Measurements from ENCODE around the gene ANO3.

ANO3 gene

DNA sequence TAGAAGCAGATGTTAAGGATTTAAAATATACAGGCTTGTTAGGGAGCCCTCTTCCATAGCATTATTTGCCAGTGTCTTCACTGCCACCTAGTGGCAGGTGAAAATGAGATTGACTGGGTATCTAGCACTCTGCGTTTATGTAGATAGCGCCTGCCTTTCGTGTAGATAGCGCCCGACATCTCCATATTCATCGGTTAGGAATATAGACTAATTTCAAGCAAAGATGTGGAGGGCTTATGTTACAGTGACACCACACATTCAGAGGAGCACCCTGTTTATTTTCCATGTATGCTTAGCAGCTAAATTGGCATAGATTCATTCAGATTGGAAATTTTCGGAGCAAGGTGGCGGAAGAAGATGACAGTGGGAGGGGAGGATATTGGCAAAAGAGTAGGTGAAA lies 318.0 kb downstream of the ANO3 start:
- no peak for DNase-seq

DNA sequence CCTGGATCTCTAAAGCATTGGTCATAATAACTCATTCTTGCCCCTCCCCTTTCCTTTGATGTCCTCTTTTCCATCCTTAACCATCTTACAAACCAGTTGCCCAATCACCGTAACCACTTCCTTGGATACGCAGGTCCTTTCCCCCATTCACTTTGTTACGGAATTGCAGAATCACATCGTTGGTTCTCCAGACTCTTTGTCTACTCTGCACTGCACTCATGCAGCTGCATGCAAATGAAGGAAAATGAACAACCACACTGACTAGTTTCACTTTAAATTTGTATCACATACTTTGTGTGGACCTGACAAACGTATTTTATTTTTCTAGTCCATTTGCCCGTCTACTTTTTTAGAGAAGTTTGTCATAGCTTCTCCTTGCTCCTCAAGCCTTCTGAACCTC lies 320.0 kb downstream of the ANO3 start:
- DNase-seq: no peak

DNA sequence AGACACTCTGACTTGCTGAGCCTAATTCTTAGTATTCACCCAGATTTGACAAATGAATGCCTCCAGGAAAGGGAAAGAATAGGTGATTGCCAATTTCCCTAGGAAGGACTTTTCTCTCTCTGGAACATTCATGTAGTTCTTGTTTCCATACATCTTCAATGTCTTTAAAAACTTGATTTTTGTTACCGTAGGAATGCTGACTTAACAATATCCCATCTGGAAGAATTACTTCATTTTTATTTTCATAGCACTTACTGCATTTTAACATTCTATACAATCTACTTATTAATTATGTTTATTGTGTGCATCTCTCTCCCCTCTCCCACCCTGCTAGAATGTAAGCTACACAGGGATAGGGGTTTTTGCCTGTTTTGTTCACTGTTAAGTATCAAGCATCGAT lies 323.4 kb downstream of the ANO3 start:
- DNase-seq: no peak

DNA sequence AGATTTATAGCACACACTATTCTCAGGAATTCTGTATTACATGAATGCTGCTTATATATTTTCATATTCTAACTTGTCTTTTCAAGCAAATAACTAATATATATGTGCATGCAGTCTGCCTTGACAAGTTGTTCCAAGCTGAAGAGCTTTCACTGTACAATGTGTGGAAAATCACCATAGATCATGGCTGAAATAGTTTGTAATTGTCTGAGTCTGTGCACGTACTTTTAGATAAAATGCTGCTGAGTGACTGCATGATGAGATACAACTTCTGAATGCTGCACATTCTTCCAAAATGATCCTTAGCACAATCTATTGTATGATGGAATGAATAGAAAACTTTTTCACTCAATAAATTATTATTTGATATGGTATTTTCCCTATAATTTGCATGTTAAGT lies 331.0 kb downstream of the ANO3 start:
- no peak for DNase-seq

DNA sequence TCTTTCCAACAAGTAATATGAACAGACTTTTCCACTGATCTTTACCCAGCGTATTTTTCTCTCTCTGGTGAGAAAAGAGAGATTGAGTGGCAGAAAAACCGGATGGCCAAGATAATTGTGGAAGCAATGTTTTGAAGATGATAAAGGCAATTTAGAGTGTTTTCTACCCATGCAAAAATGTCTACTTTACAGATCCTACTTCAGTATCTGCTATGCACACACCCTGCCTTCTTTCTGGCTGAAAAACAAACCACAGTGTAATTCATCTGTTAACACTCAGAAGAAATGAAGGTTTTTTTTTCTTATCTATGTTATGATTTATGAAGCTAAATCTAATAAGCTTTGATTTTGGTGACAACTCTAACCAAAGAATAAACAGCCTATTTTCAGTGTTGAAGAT lies 333.1 kb downstream of the ANO3 start:
- DNase-seq: no peak

DNA sequence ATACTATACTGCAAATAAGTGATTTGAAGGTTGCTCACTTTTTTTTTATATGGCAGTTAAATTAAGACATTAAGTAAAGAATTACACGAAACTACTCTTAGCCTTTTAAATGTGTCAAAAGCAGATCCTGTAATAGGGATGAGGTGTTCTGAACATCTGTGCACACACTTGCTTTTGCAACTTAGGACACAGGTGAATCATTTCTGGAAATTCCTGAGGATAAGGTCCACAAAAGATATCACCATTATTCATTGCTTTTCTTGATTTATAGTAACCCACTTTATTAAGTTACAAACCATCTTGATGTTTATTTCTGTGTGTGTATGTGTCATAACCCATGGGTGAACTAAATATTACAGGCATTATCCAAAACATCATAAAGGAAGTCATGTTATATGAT lies 334.0 kb downstream of the ANO3 start:
- no peak for DNase-seq

DNA sequence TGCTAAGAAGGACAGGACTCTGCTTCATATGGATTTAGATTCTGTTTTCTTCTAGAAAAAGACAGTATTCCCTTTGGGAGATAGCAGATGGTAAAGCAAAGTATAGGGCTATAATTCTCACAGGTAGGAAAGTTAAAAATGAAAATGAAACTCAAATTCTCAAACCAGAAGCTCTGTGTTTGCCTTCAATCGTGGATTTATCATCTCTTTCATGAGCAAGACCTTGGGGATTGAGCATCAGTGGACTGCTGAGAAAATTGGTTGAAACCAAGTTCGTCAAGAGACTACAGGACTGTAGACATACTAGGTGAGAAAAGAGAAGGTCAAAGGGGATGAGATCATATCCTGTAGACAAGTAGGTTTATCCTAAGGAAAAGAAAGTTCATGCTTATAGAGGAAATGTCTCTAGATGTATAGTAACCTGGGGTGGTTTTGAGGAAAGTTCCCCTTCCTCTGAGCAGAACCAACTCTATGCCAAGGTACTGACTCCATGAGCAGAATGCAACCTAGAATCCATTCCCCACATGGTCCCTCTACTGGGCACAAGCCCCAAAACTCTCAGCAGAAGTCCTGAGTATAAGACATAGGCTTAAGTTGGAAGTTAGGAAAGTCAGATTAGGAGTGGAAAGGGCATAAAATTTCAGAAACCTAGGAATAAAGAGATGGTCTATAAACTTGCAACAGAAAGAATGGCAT lies 343.5 kb downstream of the ANO3 start:
- no peak for DNase-seq

DNA sequence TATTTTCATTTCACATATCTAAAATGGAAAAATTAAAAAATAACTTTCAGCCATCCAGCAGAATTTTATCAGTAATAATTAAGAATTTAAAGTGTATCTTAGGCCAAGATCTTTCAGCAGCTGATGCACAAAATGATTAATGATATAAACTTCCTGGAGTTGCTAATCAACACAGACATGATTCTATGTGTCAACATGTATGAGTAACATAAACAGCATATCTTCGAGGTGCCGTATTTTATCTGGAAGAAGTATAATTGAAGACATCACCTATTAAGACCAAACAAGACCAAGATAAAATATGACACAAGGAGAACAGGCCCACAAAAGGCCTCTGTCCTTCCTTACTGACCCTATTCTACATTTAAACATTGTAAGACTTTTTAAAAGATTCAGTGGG lies 344.7 kb downstream of the ANO3 start:
- DNase-seq: no peak

DNA sequence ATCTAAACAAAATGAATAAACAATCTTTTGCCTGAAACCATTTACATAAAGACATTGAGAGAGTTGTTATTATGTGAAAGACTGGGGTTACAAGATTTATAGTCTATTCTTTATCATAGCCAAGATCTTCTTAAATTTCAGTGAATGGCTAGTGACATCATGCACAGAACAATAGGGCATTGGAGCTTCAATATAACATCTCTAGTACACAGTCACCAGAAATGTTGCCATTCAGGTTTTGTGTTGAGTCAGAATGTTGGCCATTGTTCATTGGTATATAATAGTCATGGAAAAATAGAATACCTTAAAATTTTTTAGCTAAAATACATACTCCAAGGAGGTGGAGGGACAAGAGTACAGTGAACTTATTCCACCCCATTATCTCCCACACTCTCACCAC lies 345.6 kb downstream of the ANO3 start:
- no peak for DNase-seq

DNA sequence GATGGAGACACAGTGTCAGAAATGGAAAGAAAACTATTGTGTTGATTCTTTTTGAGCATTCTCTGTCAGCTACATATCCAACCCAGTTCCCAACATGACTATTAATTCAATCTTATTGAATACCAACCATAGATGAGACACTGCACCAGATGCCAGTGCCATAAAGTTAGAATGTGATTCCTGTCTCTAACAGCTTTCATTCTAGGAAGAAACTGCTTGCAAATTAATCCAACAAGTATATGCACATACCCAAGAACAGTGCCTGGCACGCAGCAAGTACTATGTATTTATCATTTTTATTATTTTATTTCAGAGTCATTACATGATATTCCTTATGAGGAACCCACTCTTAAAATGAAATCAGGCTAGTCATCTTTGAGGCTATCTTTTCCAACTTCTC lies 355.4 kb downstream of the ANO3 start:
- no peak for DNase-seq

DNA sequence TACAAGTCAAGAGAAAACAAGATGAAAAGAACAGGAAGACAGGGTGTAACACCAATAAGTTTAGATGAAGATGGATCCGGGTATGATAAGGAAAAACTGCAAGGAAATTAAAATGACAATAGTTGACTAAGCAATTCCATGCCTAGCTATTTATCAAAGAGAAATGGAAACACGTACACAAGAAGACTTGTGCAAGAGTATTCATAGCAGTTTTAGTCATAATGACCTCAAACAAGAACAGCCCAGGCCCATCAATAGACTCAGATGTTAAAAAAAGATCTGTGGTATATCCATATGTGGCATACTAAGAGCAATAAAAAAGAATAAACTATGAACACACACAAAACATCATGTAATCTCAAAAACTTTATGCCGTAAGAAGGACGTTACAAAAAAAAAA lies 356.8 kb downstream of the ANO3 start:
- no peak for DNase-seq

DNA sequence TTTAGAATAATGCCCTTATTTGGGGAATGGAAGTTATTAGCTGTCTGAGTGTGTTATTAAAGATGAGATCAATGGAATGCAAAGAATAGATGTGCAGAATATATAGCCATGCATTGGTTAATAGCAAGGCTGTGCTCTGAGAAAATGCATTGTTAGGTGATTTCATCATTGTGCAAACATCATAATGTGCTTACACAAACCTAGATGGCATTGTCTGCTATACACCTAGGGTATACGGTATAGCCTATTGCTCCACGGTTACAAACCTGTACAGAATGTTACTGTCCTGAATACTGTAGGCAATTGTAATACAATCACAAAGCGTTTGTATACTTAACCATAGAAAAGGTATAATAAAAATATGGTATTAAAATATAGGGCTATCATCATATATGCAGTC lies 364.4 kb downstream of the ANO3 start:
- no peak for DNase-seq

DNA sequence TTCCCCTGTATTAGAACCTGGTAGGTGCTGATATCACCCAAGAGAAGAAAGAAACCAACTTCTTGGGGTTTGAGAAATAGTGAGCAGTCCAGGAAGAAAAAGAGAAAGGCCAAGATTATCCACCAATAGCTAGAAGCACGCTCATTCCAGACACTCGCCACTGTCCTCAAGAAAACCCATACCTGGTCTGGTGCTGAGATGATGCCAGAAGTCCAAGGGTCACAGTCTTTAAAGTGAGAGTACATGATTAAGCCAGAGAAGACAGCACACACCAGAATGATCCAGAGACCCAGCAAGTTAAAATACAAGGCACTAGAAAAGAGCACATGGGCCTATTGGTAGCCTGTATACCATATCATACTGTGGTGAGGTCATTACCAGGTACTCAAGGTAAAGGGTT lies 366.3 kb downstream of the ANO3 start:
- DNase-seq: no peak

DNA sequence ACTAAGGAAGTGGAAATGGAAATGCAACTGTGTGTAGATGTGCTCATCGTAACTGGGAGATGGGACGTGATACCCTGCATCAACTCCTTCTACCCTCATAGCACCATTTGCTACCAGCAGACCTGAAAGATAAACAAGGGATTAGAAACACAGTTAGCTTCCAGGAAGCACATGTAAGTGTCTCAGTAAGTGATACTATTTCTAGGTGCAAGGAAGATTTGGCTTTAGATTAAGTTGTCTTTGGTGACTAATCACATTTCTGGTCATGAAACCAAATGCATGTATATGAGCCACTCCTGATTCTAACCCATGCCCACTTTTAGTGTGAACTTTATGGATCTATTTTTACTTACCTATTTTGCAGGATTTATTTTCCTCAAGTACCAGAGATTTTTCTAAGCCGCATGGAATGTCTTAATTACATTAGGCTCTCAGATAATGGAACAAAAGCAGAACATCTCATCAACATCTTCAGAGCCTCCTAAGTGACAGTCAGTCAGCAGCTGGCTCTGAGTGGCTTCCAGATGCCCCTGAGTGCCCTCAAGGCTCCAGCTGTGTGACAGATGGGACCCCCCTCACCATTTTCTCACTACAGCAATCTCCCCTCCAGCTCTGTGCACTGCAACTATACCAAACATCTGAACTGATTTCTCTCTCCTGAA lies 368.8 kb downstream of the ANO3 start:
- no peak for DNase-seq

DNA sequence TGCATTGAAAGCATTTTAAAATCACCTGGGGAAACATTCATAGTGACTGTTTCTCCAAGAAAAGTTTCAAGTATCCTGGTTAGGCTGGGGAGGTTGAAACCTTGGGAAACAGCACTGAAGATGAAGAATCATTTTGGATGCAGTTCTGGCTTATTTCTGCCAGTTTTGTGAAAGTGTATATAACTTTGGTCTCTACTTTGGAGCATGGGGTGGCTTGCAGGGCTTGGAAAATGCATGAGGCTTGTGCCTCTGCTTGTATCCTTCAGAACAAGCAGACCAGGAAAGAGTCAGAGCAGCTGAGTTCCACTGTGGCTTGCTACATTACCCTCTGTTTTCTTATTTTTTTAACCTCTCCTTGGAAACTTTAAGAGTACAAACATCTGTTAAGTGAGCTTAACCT lies 370.5 kb downstream of the ANO3 start:
- DNase-seq: no peak

DNA sequence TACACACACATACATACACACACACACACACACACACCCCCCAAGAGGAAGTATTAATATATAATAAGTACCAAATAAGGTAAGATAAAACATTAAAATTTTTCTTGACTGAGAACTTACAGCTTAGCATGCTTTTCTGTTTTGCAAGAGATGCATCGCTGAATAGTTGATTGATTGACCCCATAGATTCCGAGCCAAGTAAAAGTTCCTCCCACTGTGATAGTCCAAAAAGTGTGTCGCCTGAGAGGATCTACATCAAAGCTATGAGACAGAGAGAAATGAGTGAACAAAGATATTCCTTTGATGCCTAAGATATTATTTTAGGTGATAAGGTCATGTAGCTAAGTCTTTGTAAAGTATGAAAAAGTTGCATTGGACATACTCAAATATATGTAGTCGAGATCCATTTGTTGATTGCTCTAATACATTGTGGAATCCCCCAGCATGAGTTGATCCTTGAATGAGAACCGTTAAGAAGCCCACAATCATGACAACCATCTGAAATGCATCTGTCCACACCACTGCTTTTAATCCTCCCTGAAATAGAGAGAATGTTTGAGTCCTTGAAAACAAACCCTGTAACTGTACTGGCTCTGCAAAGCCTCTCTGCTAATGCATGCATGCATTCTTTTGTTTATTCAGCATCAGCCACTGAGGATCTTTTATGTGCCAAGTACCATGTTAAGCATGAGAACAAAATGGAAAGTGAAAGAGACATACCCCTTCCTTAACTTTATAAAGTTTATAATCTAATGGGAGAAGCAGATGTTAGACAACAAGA lies 371.7 kb downstream of the ANO3 start:
- DNase-seq: no peak

DNA sequence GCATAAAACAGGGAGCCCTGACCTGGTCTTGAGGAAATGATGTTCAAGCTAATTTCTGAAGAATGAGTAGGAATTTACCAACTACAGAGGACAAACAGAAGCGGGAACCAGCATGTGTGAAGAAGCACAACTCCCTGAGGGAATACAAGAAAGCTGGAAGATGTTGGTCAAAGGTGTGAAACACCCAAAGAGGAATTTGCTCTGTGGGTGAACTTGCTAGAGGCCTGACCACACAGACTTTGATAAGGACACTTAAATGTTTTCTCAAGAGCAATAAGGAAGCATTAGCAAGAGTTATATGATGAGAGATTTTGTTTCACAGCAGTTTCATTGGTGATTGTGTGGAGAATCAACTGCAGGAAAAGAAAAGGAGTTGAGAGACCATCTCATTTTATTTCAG lies 372.3 kb downstream of the ANO3 start:
- no peak for DNase-seq

DNA sequence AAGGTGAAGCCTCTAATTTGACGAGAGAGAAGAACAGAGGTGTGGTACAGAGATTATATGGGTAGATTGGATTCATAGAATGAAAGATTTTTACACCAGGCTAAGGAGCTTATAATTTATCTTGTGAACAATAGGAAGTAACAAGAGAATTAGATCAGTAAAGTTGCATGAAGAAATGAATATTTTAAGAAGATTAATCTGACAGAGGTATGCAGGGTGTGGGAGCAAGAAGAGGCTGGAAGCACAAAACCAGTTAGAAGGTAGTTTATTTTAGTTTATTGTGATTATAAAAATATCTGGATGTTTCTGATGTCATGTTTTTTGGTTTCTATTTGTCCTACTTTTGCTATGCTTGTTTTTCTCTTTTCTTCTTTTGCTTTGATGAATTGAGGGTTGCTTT lies 374.3 kb downstream of the ANO3 start:
- DNase-seq: no peak

DNA sequence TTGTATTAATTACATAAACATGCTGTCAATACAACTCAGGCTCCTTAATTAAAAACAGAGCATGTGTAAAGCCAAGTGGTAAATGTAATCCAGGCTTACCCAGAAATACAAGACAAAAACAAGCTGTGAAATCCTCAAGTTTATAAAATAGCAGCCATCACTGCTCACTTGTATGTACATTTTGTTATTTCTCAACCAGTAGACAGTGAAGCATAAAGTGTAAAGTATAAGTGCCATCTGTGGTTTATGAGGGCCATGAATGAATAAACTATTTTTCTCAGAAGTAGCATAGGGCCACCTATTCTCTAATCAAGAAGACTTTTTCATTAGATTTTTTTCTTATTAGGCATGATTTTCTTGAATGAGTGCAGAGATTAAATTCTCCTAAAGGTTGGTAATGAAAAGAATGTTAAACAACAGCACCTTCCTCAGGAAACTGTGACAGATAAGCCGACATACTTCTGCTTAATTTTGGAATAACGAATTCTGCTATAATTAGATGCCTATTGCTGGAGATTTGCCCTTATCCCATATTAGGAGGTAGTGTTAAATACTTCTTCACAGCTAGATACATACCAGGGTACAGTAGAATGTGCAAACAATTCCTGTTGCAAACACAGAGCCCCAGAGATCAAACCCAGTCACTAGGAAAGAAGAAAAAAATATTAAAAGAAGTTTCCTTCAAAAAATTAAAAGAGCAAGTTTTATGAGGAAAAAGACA lies 377.0 kb downstream of the ANO3 start:
- no peak for DNase-seq

DNA sequence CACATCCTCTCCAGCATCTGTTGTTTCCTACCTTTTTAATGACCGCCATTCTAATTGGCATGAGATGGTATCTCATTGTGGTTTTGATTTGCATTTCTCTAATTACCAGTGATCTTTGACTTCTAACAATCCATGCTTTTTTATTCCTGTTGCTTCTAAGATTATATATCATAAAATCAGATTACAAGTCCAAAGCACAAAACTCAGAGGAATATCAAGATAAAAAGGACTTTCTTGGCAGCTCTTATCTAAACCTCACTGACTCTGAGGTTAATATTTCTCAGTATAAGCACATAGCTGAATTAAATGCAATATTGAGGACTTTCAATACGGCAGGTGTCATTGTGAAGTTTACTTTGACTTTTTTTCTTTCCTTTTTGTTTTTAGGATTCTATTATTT lies 378.6 kb downstream of the ANO3 start:
- no peak for DNase-seq

DNA sequence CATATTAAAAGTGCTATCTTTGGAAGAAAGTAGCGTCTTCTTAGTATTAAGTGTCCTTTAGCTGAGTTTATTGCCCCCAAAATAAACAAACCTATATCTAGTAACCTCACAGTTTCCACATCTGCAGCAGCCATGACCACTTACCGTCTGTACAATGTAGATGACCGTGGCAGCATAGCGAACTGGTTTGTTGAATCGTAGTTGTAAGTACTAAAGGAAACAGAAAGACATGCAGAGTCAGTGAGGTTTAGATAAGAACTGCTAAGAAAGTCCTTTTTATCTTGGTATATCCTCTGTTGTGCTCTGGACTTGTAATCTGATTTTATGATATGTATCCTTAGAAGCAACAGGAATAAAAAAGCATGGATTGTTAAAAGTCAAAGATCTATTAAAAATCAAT lies 380.6 kb downstream of the ANO3 start:
- DNase-seq: no peak
